ENCODE measurements around the gene ZNF296. TPM values are rescaled to one million over a fixed set of nuclear protein-coding genes. Genes with fewer than 3 reads are reported as not detected.

ZNF296 gene
- total RNA-seq, 1 experiment from 2014 or later = 9.2 TPM

DNA sequence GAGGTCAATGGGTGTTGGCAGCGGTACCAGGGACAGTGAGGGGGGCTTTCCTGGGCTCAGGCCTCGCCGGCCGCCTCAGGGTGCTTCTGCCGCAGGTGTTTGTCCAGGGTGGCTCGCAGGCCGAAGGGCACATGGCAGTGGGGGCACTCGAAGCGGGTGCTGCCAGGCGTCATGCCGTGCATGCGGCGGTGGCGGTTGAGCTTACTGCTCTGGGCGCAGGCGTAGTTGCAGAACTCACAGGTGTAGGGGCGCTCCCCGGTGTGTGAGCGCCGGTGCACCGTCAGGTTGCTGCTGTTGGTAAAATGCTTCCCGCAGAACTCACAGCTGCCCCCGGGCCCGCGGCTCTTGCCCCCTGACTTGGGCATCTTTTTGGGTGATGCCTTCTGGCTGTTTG lies 4.7 kb downstream of the ZNF296 start:
- ATAC-seq (no peak), DNase-seq (ENCODE audit: low read depth, low spot score) (no peak)
- no peaks in the 10 kb centered on the region for H4K20me1 ChIP-seq (ENCODE audit: insufficient read depth)
- TF ChIP-seq, protein P1, sequence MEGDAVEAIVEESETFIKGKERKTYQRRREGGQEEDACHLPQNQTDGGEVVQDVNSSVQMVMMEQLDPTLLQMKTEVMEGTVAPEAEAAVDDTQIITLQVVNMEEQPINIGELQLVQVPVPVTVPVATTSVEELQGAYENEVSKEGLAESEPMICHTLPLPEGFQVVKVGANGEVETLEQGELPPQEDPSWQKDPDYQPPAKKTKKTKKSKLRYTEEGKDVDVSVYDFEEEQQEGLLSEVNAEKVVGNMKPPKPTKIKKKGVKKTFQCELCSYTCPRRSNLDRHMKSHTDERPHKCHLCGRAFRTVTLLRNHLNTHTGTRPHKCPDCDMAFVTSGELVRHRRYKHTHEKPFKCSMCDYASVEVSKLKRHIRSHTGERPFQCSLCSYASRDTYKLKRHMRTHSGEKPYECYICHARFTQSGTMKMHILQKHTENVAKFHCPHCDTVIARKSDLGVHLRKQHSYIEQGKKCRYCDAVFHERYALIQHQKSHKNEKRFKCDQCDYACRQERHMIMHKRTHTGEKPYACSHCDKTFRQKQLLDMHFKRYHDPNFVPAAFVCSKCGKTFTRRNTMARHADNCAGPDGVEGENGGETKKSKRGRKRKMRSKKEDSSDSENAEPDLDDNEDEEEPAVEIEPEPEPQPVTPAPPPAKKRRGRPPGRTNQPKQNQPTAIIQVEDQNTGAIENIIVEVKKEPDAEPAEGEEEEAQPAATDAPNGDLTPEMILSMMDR (IDR thresholded peaks at IDR 0.05 in 2 of 3, conservative IDR thresholded peaks at IDR 0.05 in 1 of 3; ENCODE audit: borderline replicate concordance in 1 of 3, insufficient read depth in 1 of 3, low read depth in 2 of 3, low read length in 2 of 3) = no peak
- TF ChIP-seq, protein P2, sequence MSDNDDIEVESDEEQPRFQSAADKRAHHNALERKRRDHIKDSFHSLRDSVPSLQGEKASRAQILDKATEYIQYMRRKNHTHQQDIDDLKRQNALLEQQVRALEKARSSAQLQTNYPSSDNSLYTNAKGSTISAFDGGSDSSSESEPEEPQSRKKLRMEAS (IDR thresholded peaks at IDR 0.05) = no peak
- ChIA-PET POLR2A (interaction anchor here (0.9 kb wide), 1 partner anchor 33 kb away, joined by 3 read pairs; the partner anchor contains the start of gene CLASRP), CTCF (interaction anchor here (0.7 kb wide), 1 partner anchor 12 kb away, joined by 3 read pairs; no protein-coding TSS in a partner anchor), RAD21 (ENCODE audit: low non-redundant PET in 1 of 2, low total read pairs in 2 of 2, uncharacterized antibody in 2 of 2, unreplicated experiment in 2 of 2) (no interaction called here)
- H3K36me3 ChIP-seq (ENCODE audit: control insufficient read depth in 1 of 2, insufficient read depth in 2 of 2, low read length in 2 of 2) = peaks cover 10 to 20% of the 10 kb centered on the region in 2 experiments; a peak in 3 of 4 replicates
- H3K79me2 ChIP-seq (ENCODE audit: insufficient read depth, low read length) = peaks cover 26% of the 10 kb centered on the region
- H3K4me1 ChIP-seq (ENCODE audit: control insufficient read depth in 1 of 2, insufficient read depth in 2 of 2, low read length in 2 of 2) = peaks cover 10 to 11% of the 10 kb centered on the region in 2 experiments; a peak in 3 of 4 replicates
- no peaks in the 10 kb centered on the region for H3K27me3 ChIP-seq (ENCODE audit: insufficient read depth, low read length)
- no peak overlapping the region for H2AFZ ChIP-seq (ENCODE audit: low read depth, low read length, poor library complexity, severe bottlenecking)
- H3K9me2 ChIP-seq (ENCODE audit: insufficient read depth) = no peaks in the 10 kb centered on the region
- no peak overlapping the region for H3K27ac ChIP-seq (ENCODE audit: low read depth, low read length)
- intact Hi-C loops (cut with micrococcal nuclease) = no loop called here
- no peak overlapping the region for H3K4me2 ChIP-seq (ENCODE audit: low read length)
- H3K9me3 ChIP-seq (ENCODE audit: control insufficient read depth in 1 of 2, insufficient read depth in 1 of 2, low read depth in 1 of 2, low read length in 2 of 2) = no peaks in the 10 kb centered on the region
- H3K9ac ChIP-seq (ENCODE audit: low read length) = no peak overlapping the region
- no peak overlapping the region for H3K4me3 ChIP-seq (replicated peaks in 1 of 2; ENCODE audit: low read depth in 1 of 2, low read length in 2 of 2)
- no TSS peak for BruUV-seq (replicated peaks)

DNA sequence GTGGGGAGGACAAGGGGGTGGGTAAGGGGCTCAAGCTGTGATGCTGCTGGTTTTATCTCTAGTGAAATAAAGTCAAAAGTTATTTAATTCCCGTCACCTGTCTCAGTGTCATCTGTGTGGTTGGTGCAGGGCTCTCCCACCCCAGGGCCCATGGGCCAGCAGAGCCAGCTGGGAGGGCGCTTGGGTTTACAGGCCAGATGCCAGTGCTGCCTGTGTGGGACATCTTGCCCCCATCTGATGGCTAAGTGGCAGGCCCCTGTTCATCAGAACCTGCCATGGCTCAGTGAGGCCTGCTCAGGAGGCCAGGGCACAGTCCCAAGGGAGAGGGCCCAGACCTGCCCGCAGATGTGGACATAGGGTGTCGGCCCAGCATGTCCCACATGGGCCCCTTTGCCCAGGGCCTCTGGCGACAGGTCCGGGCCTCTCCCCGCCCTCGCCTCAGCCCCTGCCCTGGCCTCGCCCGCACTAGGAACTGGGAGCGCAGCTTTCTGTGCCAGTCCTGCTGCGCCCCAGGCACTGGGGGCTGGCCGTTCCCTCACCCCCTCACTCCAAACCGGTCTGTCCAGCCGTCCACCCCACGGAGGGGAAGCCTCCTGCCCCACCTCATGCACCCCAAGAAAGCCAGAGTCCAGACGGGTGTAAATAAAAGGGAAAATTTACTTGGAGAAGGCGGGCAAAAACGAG lies 5.3 kb downstream of the ZNF296 start:
- ChIA-PET POLR2A (no interaction called here), RAD21 (ENCODE audit: low non-redundant PET in 1 of 2, low total read pairs in 2 of 2, uncharacterized antibody in 2 of 2, unreplicated experiment in 2 of 2) (no interaction called here), CTCF (no interaction called here)
- no peak for ATAC-seq
- no peak overlapping the region for H3K9ac ChIP-seq (ENCODE audit: low read length)
- no peaks in the 10 kb centered on the region for H3K27me3 ChIP-seq (ENCODE audit: insufficient read depth, low read length)
- intact Hi-C loops (cut with micrococcal nuclease) = no loop called here
- no peaks in the 10 kb centered on the region for H4K20me1 ChIP-seq (ENCODE audit: insufficient read depth)
- no peak for TF ChIP-seq EGR1 (IDR thresholded peaks at IDR 0.05; ENCODE audit: low read depth)
- TF ChIP-seq, protein P2 (IDR thresholded peaks at IDR 0.05) = no peak
- TF ChIP-seq FOSL1 (IDR thresholded peaks at IDR 0.05; ENCODE audit: low read depth) = no peak
- TF ChIP-seq EZH2 (IDR thresholded peaks at IDR 0.05) = no peak
- TF ChIP-seq SRF (IDR thresholded peaks at IDR 0.05; ENCODE audit: low read depth) = no peak
- TF ChIP-seq JUND (IDR thresholded peaks at IDR 0.05) = no peak
- TF ChIP-seq EZH2phosphoT487 (IDR thresholded peaks at IDR 0.05; ENCODE audit: borderline replicate concordance) = no peak
- TF ChIP-seq, protein P3, sequence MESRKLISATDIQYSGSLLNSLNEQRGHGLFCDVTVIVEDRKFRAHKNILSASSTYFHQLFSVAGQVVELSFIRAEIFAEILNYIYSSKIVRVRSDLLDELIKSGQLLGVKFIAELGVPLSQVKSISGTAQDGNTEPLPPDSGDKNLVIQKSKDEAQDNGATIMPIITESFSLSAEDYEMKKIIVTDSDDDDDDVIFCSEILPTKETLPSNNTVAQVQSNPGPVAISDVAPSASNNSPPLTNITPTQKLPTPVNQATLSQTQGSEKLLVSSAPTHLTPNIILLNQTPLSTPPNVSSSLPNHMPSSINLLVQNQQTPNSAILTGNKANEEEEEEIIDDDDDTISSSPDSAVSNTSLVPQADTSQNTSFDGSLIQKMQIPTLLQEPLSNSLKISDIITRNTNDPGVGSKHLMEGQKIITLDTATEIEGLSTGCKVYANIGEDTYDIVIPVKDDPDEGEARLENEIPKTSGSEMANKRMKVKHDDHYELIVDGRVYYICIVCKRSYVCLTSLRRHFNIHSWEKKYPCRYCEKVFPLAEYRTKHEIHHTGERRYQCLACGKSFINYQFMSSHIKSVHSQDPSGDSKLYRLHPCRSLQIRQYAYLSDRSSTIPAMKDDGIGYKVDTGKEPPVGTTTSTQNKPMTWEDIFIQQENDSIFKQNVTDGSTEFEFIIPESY (IDR thresholded peaks at IDR 0.05; ENCODE audit: extremely low read depth, insufficient replicate concordance, low read length) = no peak
- no peak for TF ChIP-seq ZNF274 (IDR thresholded peaks at IDR 0.05; ENCODE audit: low read depth, low read length)
- TF ChIP-seq POLR2AphosphoS5 (IDR thresholded peaks at IDR 0.05; ENCODE audit: low read depth, low read length) = no peak
- BruUV-seq (replicated peaks) = no TSS peak
- H3K27ac ChIP-seq (ENCODE audit: low read depth, low read length) = no peak overlapping the region
- H3K79me2 ChIP-seq (ENCODE audit: insufficient read depth, low read length) = peaks cover 24% of the 10 kb centered on the region
- H3K4me3 ChIP-seq (replicated peaks in 1 of 2; ENCODE audit: low read depth in 1 of 2, low read length in 2 of 2) = no peak overlapping the region
- no peak overlapping the region for H3K4me2 ChIP-seq (ENCODE audit: low read length)
- H3K4me1 ChIP-seq (ENCODE audit: control insufficient read depth in 1 of 2, insufficient read depth in 2 of 2, low read length in 2 of 2) = peaks cover 8% of the 10 kb centered on the region in 2 experiments; a peak in 3 of 4 replicates
- peaks cover 11 to 20% of the 10 kb centered on the region in 2 experiments; a peak in 3 of 4 replicates for H3K36me3 ChIP-seq (ENCODE audit: control insufficient read depth in 1 of 2, insufficient read depth in 2 of 2, low read length in 2 of 2)
- no peaks in the 10 kb centered on the region for H3K9me2 ChIP-seq (ENCODE audit: insufficient read depth)
- DNase-seq (ENCODE audit: low read depth, low spot score) = no peak
- H2AFZ ChIP-seq (ENCODE audit: low read depth, low read length, poor library complexity, severe bottlenecking) = no peak overlapping the region
- H3K9me3 ChIP-seq (ENCODE audit: control insufficient read depth in 1 of 2, insufficient read depth in 1 of 2, low read depth in 1 of 2, low read length in 2 of 2) = no peaks in the 10 kb centered on the region

Measured in HCT116 (cell line).